GM21619 (cell line): ENCODE results near the gene ITPR3.
"Not testable (repeated sequence)": the region's sequence is repeated elsewhere in the genome, so short reads cannot be mapped to it uniquely, and the experiment has no call there.

ENCODE experiments used
- ATAC-seq: cut with Tn5 transposase; IDR thresholded peaks from one replicate; pipeline ENCODE4 v1.9.1; 2021; ENCODE audit not compliant: unreplicated experiment

The ITPR3 gene

GRCh38 chr6:33610779-33611732 is 10.1 kb upstream of the ITPR3 start:
- ATAC-seq: no peak

GRCh38 chr6:33613146-33613794 is 7.9 kb upstream of the ITPR3 start:
- ATAC-seq: no peak

GRCh38 chr6:33613795-33614168 is 7.3 kb upstream of the ITPR3 start:
- no peak for ATAC-seq

GRCh38 chr6:33616113-33616512 is 5.0 kb upstream of the ITPR3 start:
- no peak for ATAC-seq

GRCh38 chr6:33616913-33617312 is 4.2 kb upstream of the ITPR3 start:
- ATAC-seq: no peak

DNA sequence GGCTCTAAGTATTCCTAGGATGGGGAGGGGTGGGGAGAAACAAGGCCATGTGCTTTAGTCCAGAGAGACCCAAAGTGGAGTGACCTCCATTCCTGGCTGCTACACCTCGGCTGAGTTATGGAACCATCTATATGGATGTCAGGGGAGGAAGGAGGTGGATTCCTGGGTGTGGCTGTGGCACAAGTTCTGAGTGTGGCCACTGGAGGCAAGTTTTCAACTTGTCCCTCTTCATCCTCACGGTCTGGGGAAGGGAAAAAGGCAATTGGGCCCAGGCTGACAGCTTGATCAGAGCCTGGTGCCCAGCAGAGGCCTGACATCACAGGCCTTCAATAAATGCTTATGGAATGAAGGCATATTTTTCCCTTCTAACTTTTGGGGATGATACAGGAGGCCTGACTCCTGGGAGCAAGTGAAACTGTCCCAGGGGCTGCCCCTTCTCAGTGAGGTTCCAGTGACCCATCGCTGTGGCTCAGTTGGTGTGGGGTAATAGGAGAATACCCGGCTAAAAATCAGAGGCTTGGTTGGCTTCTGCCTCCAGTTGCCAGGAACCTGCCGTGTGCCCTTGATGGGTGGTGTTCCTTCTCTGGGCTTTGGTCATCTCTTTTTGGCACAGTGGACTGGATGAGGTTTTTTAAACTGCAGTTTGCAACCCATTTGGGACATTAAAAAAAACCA is 1.8 kb upstream of the ITPR3 start:
- no peak for ATAC-seq

DNA sequence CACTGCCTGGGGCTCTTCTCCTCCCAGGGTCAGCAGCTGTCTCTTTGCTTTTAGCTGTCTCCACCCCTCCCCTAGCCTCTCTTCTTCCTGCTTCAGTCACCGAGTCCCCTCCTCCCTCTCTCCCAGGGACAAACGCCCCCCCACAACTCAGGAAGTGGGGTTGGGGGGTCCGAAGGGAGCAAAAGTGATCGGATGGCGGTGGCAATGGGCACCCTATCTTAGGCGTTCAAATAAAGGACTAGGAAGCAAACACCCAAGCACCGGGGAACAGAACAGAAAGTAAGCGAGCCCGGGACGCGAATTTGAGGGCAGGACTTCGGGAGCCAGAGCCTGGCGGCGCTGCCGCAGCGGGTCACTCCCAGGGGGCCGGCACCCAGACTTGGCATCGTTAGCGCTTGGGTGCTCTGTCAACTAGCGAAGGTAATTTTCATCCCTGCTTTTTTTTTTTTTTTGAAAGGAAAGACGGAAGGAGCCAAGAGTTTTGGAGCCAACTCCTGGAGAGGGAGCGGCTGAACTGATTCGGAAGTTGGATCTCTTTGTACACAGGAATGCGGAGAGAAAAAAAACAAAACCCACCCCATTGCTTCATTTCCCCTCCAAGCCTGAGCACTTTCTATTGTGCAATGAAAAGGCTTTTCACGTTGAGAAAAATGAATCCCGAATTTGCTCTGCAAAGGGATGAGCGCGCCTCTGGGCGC is 815 bp upstream of the ITPR3 start:
- no peak for ATAC-seq

- ATAC-seq: peak; percentile 16
These were observed 728 bp downstream of the ITPR3 start for GRCh38 chr6:33621711-33622388.

- ATAC-seq: no peak
These were observed 1.6 kb downstream of the ITPR3 start for GRCh38 chr6:33622456-33623431.

DNA sequence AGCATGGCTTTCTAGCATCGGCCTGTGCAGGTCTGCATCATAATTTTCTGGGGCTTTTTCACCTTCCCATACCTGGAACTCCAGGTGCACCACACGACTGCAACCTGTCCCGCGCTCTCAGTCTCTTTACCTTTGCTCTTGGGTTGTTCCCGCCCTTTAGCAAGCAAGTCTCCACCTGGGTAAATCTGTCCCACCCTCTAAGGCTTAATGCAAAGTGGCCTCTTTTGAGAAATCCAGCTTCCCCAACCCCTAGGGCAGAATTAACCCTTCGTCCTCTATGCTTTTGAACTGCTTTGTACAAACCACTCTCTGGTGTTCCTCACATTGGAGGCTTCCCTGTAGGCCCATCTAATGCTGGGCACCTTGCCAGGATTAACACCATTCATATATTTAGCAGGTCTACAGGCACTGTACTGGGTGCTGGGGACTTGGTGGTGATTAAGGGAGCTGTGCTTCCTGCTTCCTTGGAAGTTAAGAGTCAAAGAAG is 2.8 kb downstream of the ITPR3 start:
- no peak for ATAC-seq

DNA sequence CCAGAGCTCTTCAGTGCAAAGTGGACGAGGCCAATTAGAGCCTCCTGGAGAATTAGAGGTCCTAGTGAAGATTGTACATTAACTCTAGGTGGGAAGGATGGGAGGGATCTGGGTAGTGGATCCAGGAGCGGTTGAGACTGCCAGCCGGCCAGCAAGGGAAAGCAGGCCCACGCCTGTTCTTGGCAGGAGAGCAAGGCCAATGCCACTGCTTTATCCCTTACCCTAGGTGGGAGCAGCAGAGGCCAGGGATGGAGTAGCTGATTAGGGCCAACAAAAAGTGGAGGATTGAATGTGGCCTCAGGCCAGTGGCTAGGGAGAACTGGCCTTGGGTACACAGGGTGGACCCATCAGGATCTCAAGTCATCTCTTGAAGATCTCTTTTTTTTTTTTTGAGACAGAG is 3.7 kb downstream of the ITPR3 start:
- no peak for ATAC-seq

DNA sequence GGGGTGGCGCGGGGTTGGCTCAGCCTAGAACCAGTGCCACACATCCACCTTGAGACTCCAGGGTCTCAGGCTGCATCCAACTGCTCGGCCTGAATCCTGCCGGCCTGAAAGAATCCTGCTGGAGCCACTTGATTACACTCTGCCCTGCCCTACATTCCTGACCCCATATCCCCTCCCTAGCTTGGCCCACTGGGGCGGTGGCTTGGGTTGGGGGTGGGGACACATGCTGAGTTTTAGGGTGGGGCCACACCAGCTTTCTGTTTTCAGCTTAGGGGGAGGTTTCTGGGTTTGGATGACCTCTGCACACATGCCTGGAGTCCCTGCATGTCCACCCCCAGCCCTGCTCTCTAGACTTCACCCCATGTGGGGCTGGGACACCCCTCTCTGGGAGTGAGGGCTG is 6.8 kb downstream of the ITPR3 start:
- ATAC-seq: no peak

- ATAC-seq: no peak
These were observed 7.4 kb downstream of the ITPR3 start for GRCh38 chr6:33628401-33628964.

GRCh38 chr6:33630014-33630413 is 8.9 kb downstream of the ITPR3 start:
- ATAC-seq: no peak

DNA sequence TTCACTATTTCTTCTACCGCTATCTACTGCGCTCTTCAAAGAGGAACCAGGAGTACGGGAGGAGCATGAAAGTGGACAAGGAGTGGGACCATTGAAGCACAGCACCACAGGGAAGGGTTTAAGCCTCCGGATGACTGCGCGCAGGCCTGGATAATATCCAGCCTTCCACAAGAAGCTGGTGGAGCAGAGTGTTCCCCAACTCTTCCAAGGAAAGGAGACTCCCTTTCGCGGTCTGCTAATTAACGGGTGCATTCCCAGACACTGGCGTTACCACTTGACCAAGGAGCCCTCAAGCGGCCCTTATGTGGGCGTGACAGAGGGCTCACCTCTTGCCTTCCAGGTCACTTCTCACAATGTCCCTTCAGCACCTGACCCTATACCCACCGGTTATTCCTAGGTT is 10.4 kb downstream of the ITPR3 start:
- not testable (repeated sequence) for ATAC-seq

- no peak for ATAC-seq
These were observed 10.9 kb downstream of the ITPR3 start for GRCh38 chr6:33631971-33632557.

DNA sequence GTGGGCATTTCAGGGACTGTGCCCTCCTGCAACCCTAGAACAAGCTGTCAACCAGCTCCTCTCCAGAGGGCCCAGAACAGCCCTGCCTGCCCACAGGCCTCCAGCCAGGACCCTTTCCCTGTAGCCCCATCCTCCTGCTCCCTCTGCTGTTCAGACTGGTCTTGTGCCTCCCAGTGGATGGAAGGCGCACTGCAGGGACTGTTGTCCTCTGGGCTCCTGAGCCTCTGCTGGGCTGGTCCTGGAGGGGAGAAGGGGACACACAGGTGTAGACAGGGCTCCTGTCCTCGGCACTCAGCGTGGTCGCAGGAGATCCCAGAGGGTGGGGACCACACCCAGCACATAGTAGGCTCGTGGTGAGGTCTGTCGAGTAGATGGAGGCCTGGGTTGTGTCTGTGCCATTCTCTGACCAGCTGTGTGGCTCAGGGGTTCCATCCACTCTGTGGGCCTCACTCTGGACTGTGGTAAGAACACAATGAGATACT is 11.5 kb downstream of the ITPR3 start:
- no peak for ATAC-seq

GRCh38 chr6:33633084-33633461 is 12.0 kb downstream of the ITPR3 start:
- ATAC-seq: no peak
